AG04450 (cell line): ENCODE data around the gene OR8B4. TPM values are rescaled to one million over a fixed set of nuclear protein-coding genes. Genes with fewer than 3 reads are reported as not detected.

Experiments
- CTCF ChIA-PET: fragments of 300-600, 350-600 bp; formaldehyde crosslinking; extraction: SDS; loops from one replicate; lab custom pipeline; 2022; ENCODE audit warnings: antibody characterized with exemption, inconsistent platforms; lab: Charles Lee
- POLR2A ChIA-PET: fragments of 350-600 bp; formaldehyde crosslinking; extraction: SDS; loops from one replicate; lab custom pipeline; 2021; ENCODE audit warnings: antibody characterized with exemption, inconsistent platforms; lab: Yijun Ruan, JAX
- DNase-seq: peaks from one replicate; pipeline ENCODE4 v3.0.0-alpha.2; 2011; ENCODE audit warnings: low read depth, low spot score
- H3K27ac ChIP-seq: one replicate; pipeline ENCODE4 v1.5.1; 2012; ENCODE audit warnings: low read depth, low read length, control low read depth
- H3K27me3 ChIP-seq: one replicate; pipeline ENCODE4 v1.6.0; 2012; ENCODE audit warnings: low read length; ENCODE audit not compliant: control insufficient read depth, insufficient read depth
- H3K4me3 ChIP-seq: 2 replicates; pipeline ENCODE4 v1.5.1; 2011; ENCODE audit warnings: mild to moderate bottlenecking, low read depth, low read length, control low read depth
- H3K9me3 ChIP-seq: 2 replicates; pipeline ENCODE4 v1.5.1; 2012; ENCODE audit warnings: low read length; ENCODE audit not compliant: control insufficient read depth, insufficient read depth
- CTCF ChIP-seq: IDR thresholded peaks from 2 replicates; pipeline ENCODE4 v1.5.1; 2011; ENCODE audit warnings: low read depth, low read length, control low read depth, inconsistent platforms
- polyA plus RNA-seq: library from polyadenylated mRNA; depleted of rRNA; stranded (reverse); fragments of >200 nt; gene quantifications from 2 replicates; pipeline ENCODE4 v1.2.3, GENCODE V29; 2011

The OR8B4 gene
- polyA plus RNA-seq, 1 experiment: not detected

DNA sequence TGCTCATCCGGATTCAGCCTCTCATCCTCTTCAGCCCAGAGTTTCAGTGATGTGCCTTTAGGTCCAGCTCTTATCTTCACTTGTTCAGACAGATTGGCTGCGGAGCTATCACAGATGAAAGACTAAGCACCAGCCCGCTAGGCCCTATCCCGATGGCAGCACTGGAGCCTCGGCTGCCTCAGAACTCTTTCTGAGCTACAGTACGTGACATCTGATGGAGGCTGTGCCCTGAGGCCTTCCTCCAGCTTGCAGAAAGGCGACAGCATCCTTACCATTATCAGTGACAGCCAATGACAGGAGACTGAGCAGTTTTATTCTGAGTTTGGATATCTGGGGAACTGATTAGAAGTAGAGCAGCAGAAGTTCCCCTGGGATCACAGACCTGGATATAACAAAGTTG is 16.8 kb upstream of the OR8B4 start:
- CTCF ChIA-PET: no interaction called here

DNA sequence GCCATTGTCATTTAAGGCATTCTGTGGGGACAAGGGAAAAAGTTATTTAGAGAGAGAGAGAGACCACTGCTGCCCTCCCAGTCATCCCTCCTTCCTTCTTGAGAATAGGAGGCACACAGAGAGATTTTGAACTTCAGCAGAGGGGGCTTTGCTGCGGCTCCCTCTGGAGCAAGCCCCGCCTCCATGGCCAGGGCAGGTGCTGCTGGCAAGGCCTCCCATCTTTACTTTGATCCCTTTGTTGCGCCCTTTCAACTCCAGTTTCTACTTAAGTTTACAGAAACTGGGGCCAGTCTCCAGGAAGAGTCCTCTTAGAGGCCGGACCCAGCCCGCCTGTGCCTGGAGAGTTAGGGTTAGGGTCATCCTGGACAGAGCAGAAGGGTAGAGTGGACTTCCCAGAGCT is 16.4 kb upstream of the OR8B4 start:
- DNase-seq: no peak
- TF ChIP-seq CTCF: no peak
- CTCF ChIA-PET: no interaction called here
- Histone ChIP-seq H3K9me3 (no peaks in the 10 kb centered on the region), H3K4me3 (no peak overlapping the region), H3K27ac (no peak overlapping the region), H3K27me3 (peaks cover 2% of the 10 kb centered on the region)
- POLR2A ChIA-PET: no interaction called here

More for the DNA sequence above, 16.8 kb upstream of the OR8B4 start:
- POLR2A ChIA-PET: no interaction called here
- Histone ChIP-seq H3K4me3 (no peak overlapping the region), H3K27me3 (peaks cover 2% of the 10 kb centered on the region), H3K9me3 (no peaks in the 10 kb centered on the region), H3K27ac (no peak overlapping the region)
- DNase-seq: no peak
- no peak for TF ChIP-seq CTCF

GRCh38 chr11:124440608-124441007 is 15.9 kb upstream of the OR8B4 start:
- H3K9me3 ChIP-seq: no peaks in the 10 kb centered on the region
- POLR2A ChIA-PET: no interaction called here
- peaks cover 2% of the 10 kb centered on the region for H3K27me3 ChIP-seq
- no peak for TF ChIP-seq CTCF
- no peak overlapping the region for H3K27ac ChIP-seq
- H3K4me3 ChIP-seq: no peak overlapping the region
- CTCF ChIA-PET: no interaction called here
- DNase-seq: no peak

- Histone ChIP-seq H3K27ac (no peak overlapping the region), H3K4me3 (no peak overlapping the region), H3K9me3 (no peaks in the 10 kb centered on the region), H3K27me3 (peaks cover 2% of the 10 kb centered on the region)
- ChIA-PET POLR2A (no interaction called here), CTCF (interaction anchor here (1.8 kb wide), 1 partner anchor 32 kb away, joined by 5 read pairs; no protein-coding TSS in a partner anchor)
- no peak for DNase-seq
- TF ChIP-seq CTCF: no peak
Measured at GRCh38 chr11:124434699-124435098, 10.0 kb upstream of the OR8B4 start.

- CTCF ChIA-PET: interaction anchor here (0.9 to 2.7 kb wide), 4 partner anchors 14 to 358 kb away, joined by 3 to 20 read pairs (median 10); no protein-coding TSS in a partner anchor
- no peaks in the 10 kb centered on the region for H3K9me3 ChIP-seq
- DNase-seq: no peak
- H3K4me3 ChIP-seq: no peak overlapping the region
- POLR2A ChIA-PET: no interaction called here
- H3K27ac ChIP-seq: no peak overlapping the region
- no peaks in the 10 kb centered on the region for H3K27me3 ChIP-seq
- no peak for TF ChIP-seq CTCF
Measured at GRCh38 chr11:124429599-124429998, 4.9 kb upstream of the OR8B4 start.
